Activated CD4-positive, CD25-positive, alpha-beta regulatory T cell treated with anti-CD3 and anti-CD28 coated beads, Interleukin-2, amount 50 U/mL, for 72 hours (primary cell): ENCODE results near the gene CCT5.
"Not testable (repeated sequence)": the region's sequence is repeated elsewhere in the genome, so short reads cannot be mapped to it uniquely, and the experiment has no call there.

Experiments
- DNase-seq: peaks from one replicate; pipeline ENCODE4 v3.0.0; 2021

CCT5 gene

GRCh38 chr5:10247217-10247616 lies 2.9 kb upstream of the CCT5 start:
- DNase-seq = not testable (repeated sequence)

- DNase-seq = no peak
Measured at GRCh38 chr5:10248378-10249260, 1.5 kb upstream of the CCT5 start.

DNA sequence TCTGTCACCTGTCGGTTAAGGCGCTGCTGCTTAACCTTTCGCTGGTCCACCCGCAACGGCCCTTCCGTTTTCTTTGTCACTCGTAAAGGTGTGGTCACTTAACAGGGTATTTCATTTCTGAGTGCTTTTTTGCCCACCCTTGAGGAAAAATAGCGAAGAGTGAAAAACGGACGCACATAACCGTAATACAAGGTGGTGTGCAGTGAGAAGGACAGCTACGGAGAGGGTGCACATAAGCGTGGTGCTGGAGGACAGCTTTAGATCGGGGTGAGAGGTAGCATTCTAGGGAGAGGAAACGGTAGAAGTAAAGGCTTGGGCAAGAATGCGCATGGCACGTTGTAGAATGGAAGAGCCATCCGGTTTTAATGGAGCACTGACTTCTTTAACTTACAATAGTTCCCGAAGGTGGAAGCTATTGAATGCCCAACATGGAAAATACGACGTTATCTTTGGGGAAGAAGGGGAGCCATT lies 761 bp downstream of the CCT5 start:
- DNase-seq = no peak

GRCh38 chr5:10251405-10251804 lies 1.3 kb downstream of the CCT5 start:
- no peak for DNase-seq

GRCh38 chr5:10253390-10253789 lies 3.3 kb downstream of the CCT5 start:
- no peak for DNase-seq

- no peak for DNase-seq
Measured at GRCh38 chr5:10254686-10255085, 4.6 kb downstream of the CCT5 start.

- DNase-seq = no peak
Measured at GRCh38 chr5:10257870-10258269, 7.8 kb downstream of the CCT5 start.

- DNase-seq = no peak
Measured at GRCh38 chr5:10259899-10260298, 9.8 kb downstream of the CCT5 start.

DNA sequence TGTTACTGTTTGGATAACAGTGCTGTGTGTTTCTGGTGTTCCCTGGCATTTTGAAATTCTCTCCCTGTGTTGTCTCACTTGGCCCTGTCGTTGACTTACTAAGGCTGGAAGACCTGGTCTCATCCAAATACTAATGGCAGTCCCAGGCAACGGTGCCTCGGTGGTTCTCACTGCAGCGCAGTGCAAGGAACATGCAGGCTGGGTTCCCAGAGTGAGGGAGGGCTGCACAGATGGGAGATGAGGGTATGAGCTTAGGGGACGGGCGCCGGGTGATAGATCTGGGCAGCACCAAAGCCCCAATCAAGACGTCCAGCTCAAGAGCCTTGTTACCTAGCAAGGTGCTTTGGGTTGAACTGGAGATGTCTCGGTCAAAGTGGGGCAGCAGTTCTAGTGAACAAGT lies 11.0 kb downstream of the CCT5 start:
- DNase-seq = no peak

- no peak for DNase-seq
Measured at GRCh38 chr5:10262121-10262774, 12.2 kb downstream of the CCT5 start.

GRCh38 chr5:10262995-10263394 lies 12.9 kb downstream of the CCT5 start:
- no peak for DNase-seq

DNA sequence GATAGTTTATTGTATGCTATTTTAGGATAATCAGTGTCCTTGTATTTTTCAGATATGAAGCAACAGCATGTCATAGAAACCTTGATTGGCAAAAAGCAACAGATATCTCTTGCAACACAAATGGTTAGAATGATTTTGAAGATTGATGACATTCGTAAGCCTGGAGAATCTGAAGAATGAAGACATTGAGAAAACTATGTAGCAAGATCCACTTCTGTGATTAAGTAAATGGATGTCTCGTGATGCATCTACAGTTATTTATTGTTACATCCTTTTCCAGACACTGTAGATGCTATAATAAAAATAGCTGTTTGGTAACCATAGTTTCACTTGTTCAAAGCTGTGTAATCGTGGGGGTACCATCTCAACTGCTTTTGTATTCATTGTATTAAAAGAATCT lies 14.5 kb downstream of the CCT5 start:
- no peak for DNase-seq

DNA sequence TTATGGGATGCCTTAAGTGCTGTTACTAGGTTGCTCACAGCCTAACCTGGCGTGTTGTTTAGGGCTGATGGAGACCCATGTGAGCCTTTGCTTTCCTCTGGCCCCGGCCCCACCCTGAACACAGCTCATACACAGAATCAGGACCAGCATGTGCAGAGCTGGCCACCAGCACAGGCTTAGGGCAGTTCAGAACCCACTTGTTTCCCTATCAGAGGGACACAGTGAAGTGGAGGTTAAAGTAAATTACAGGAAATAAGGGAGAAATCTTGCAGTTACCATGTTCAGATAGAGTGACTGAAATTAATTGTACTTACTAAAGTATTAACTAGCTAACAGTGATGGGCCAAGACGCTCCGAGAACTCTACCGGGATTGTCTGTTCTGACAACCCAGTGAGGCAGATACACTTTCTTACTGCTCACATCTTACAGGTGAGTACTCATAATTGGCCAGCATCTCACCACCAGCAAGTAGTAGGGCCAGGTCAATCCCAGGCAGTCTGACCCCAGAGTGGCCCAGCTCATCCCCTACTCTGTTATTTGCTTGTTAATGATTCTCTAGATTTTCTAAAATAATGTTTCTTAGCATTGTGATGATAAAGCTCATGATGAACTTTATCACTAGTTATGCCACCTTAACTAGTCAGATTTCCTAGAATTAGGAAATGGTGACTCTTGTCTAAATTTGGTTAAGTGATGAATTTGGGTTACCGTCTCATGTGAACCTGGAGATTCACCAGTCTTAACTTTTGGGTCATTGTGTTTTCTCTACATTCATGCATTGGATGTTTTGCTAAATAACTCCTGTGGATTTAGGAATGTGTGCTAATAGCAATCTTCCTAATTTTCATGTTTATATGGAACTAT lies 15.4 kb downstream of the CCT5 start:
- no peak for DNase-seq

GRCh38 chr5:10266137-10266536 lies 16.1 kb downstream of the CCT5 start:
- no peak for DNase-seq

DNA sequence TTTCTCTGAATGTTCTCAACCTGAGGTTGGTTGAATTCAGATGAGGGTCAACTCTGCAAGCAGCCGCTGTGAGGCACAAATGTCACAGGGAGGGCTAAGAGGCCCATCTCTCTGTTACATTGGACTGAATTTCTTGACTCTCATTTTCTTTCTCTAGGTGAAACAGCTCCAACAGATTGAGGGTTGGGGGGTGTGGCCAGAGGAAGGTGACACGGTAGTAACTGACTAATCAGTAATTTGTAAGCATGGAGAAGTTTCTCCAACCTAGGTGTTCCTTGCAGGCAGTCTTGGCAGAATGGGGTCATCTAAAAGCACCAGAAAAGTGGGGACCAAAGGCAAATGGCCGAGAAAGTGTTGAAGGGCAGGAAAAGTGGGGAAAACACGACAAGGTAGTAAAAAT lies 16.8 kb downstream of the CCT5 start:
- DNase-seq = no peak

DNA sequence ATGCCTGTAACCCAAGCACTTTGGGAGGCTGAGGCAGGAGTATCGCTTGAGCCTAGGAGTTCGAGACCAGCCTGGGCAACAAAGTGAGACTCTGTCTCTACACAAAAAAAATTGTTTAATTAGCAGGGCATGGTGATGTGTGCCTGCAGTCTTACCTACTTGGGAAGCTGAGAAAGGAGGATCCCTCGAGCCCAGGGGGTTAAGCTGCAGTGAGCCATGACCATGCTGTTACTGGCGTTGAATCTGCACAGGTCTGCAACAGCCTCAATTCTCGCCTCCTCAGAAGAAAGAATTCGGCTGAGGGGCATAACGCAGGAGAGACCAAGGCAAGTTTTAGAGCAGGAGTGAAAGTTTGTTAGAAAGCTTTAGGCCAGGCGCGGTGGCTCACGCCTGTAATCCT lies 18.0 kb downstream of the CCT5 start:
- no peak for DNase-seq

- no peak for DNase-seq
Measured at GRCh38 chr5:10272053-10272874, 22.2 kb downstream of the CCT5 start.

DNA sequence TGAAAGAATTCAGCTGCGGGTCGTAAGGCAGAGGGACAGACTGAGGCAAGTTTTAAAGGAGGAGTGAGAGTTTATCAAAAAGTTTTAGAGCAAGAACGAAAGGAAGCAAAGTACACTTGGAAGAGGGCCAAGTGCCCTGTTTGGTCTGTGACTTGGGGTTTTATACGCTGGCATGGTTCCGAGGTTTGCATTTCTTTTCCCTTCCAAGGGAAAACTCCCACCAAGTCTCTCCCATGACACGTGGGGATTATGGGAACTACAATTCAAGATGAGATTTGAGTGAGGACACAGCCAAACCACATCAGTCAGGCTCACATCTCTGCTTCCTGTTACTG lies 22.8 kb downstream of the CCT5 start:
- not testable (repeated sequence) for DNase-seq

GRCh38 chr5:10275460-10275859 lies 25.4 kb downstream of the CCT5 start:
- no peak for DNase-seq

DNA sequence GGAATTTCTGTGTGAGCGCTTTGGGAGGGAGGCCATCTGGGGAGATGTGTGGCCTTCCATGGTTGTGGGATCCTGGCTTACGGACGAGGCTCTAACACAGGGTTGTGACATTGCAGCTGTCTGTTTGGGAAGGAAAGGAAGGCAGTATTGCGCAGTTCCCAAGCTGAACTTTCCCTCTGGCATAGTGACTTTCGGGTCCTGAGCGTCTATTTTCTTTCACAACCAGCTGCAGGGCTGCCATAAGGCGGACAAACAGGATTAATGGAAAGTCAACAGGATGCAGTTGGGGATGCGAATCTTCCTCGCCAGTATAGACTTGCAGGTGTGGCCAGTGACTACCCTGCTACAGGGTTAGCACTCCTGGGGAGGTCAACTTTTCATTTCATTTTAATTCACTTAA lies 25.9 kb downstream of the CCT5 start:
- DNase-seq = no peak

GRCh38 chr5:10276691-10277090 lies 26.6 kb downstream of the CCT5 start:
- no peak for DNase-seq

DNA sequence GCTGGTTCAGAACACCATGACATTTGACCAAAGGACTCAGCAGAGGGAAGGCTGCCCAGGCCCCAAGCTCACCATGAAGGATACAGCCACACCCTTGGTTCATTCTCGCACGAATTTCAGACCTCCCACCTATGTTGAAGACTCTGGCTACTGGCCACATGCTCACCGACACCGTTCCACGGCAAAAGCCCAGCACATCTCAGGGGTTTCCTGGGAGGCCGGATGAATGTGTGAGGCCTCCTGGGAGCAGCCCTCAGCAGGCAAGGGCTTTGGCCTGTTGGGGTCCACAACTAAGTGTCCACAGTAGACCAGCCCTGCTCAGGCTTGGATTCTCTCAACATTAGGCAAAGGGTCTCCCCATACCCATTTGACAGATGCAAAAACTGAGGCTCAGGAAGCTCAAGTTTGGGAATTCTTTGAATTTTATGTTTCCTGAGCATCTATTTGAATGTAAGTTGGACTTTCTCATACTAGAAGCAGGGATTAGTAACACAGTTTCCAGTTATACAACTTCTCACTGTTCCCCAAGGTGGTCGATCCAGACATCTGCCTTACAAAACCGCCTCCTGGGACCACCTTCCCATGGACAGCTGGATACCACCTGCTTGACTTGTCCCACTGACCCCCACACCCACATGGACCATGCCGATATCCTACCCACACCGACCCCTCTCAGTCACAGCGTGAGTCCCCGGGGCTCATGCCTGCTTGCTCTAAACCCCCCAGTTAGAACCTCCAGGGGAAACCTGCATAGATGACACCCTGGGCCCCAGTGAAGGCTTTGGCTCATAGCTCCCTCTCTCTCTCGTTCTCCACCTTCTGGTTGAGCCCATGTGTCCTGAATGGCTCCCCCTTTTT lies 27.9 kb downstream of the CCT5 start:
- no peak for DNase-seq
